Lung (tissue), 12 donors: ENCODE data around the gene NT5M. TPM values are rescaled to one million over a fixed set of nuclear protein-coding genes. Genes with fewer than 3 reads are reported as not detected.
"Not testable (repeated sequence)": the region's sequence is repeated elsewhere in the genome, so short reads cannot be mapped to it uniquely, and the experiment has no call there.

Experiments
- ATAC-seq: fragments of 200-7000 bp; cut with Tn5 transposase; one replicate; pipeline ENCODE4 v1.9.1; 2020; ENCODE audit warnings: moderate number of reproducible peaks; ENCODE audit not compliant: insufficient read depth, low FRiP score
- DNase-seq, 3 donors: peaks; one replicate each; pipeline ENCODE4 v3.0.0-alpha.2; 2013 to 2017
- H3K27ac ChIP-seq, 2 donors: one replicate each; pipeline ENCODE4 v1.5.1; 2013; ENCODE audit warnings: mild to moderate bottlenecking in 2 of 2, moderate library complexity in 2 of 2, control low read depth in 1 of 2, inconsistent platforms in 1 of 2, low read depth in 1 of 2, low read length in 1 of 2
- H3K27me3 ChIP-seq, 3 donors: one replicate each; pipeline ENCODE4 v1.5.1; 2013; ENCODE audit warnings: low read length in 2 of 3; ENCODE audit not compliant: control insufficient read depth in 3 of 3, insufficient read depth in 3 of 3
- H3K36me3 ChIP-seq, 4 donors: one replicate each; pipeline ENCODE4 v1.5.1; 2013; ENCODE audit warnings: low read length in 4 of 4, mild to moderate bottlenecking in 1 of 4, moderate library complexity in 1 of 4; ENCODE audit not compliant: control insufficient read depth in 4 of 4, insufficient read depth in 4 of 4
- H3K4me1 ChIP-seq, 5 donors: one replicate each; pipeline ENCODE4 v1.5.1; 2013; ENCODE audit warnings: low read length in 5 of 5, mild to moderate bottlenecking in 2 of 5, moderate library complexity in 1 of 5; ENCODE audit not compliant: control insufficient read depth in 5 of 5, insufficient read depth in 5 of 5
- H3K4me3 ChIP-seq: one replicate; pipeline ENCODE4 v1.5.1; 2013; ENCODE audit warnings: mild to moderate bottlenecking, control low read depth, moderate library complexity
- H3K9ac ChIP-seq, 2 donors: one replicate each; pipeline ENCODE4 v1.5.1; 2013; ENCODE audit warnings: low read length in 2 of 2, control low read depth in 1 of 2; ENCODE audit not compliant: insufficient read depth in 1 of 2
- H3K9me3 ChIP-seq, 4 donors: one replicate each; pipeline ENCODE4 v1.5.1; 2013; ENCODE audit warnings: low read length in 3 of 4, mild to moderate bottlenecking in 1 of 4, moderate library complexity in 1 of 4; ENCODE audit not compliant: control insufficient read depth in 4 of 4, insufficient read depth in 3 of 4
- WGBS, 2 donors: extraction: QIAGEN DNeasy Blood & Tissue Kit; methylation state at CpG; one replicate each; pipeline ENCODE4 v1.1.7; 2013; 5-methylcytosine and 5-hydroxymethylcytosine counted together
- polyA plus RNA-seq, 2 donors: library from polyadenylated mRNA; stranded (reverse); fragments of 200-250 nt; gene quantifications; one replicate each; pipeline ENCODE4 v1.2.1, GENCODE V29; 2013
- total RNA-seq, 2 donors: library from RNA; depleted of rRNA in 1 of 2; stranded (reverse); fragments of >200 nt in 1 of 2; gene quantifications; one replicate each; pipeline ENCODE4 v1.2.1, GENCODE V29; 2014 to 2021
- TF ChIP-seq, protein P1 (sequence below): IDR thresholded peaks from 2 replicates; pipeline ENCODE4 v1.5.1; 2012; ENCODE audit warnings: mild to moderate bottlenecking; ENCODE audit errors: control extremely low read depth, extremely low read depth
- donor health status: control.
- donor health status: control.
- donor health status: Bipolar disorder and iron deficiency.
- donor health status: healthy.
- donor health status: DM: yes; HTN: yes; CAD: no.

Gene NT5M
- total and polyA plus RNA-seq, 4 donors = 1.7 to 2.8 (median 2.1) TPM

DNA sequence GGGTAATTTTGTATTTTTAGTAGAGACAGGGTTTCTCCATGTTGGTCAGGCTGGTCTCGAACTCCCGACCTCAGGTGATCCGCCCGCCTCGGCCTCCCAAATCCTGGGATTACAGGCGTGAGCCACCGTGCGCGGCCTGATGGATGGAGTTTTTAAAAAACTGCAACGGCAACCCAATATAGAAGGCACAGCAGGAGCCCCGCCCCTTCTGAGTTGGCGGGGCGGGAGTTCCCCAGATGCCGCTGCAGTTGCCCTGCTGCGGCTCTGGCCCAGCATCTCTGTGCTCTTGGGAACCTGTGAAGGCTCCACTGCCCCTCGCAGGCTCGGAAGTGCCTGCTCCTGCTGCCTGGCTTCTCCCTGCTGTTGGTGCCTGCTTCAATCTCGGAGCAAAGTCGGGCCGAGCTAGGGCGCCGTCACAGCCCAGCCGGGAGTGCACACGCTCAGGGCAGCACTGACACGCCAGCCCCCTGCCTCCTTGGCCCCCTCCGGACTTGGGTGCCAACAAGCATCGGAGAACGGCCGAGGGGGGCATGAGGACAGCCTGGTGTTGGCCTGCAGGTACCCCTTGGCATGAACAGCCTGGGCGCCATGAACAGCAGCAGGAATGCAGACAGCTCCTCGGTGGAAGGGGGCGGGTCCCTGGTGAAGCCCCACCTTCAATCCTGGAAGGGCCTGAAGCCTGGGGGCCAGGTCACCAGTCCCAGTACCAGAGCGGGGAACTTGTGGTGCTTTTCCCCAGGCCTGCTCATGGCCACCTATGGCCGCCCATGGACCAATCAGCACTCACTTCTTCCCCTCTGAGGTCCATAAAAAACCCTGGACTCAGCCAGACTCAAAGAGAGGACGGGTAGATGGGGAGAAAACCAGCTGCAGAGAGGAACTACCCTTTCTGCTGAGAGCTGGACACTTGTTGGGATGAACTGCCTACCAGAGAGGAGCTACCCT lies 2.3 kb upstream of the NT5M start:
- H3K27me3 ChIP-seq = peaks cover 0 to 3% (median 0%) of the 10 kb centered on the region in 3 donors
- H3K9me3 ChIP-seq = no peaks in the 10 kb centered on the region
- no peak overlapping the region for H3K9ac ChIP-seq
- ATAC-seq (peak; percentile 15), DNase-seq (peak; percentile 37 to 55 (median 48))
- no peaks in the 10 kb centered on the region for H3K36me3 ChIP-seq
- 7 to 13% methylated on average over 34 to 35 of the region's 35 CpGs for WGBS, 2 donors
- H3K4me1 ChIP-seq = peaks cover 1 to 7% (median 4%) of the 10 kb centered on the region in 5 donors
- no peak overlapping the region for H3K27ac ChIP-seq
- no peak overlapping the region for H3K4me3 ChIP-seq
- TF ChIP-seq, protein P1, sequence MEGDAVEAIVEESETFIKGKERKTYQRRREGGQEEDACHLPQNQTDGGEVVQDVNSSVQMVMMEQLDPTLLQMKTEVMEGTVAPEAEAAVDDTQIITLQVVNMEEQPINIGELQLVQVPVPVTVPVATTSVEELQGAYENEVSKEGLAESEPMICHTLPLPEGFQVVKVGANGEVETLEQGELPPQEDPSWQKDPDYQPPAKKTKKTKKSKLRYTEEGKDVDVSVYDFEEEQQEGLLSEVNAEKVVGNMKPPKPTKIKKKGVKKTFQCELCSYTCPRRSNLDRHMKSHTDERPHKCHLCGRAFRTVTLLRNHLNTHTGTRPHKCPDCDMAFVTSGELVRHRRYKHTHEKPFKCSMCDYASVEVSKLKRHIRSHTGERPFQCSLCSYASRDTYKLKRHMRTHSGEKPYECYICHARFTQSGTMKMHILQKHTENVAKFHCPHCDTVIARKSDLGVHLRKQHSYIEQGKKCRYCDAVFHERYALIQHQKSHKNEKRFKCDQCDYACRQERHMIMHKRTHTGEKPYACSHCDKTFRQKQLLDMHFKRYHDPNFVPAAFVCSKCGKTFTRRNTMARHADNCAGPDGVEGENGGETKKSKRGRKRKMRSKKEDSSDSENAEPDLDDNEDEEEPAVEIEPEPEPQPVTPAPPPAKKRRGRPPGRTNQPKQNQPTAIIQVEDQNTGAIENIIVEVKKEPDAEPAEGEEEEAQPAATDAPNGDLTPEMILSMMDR = no peak

DNA sequence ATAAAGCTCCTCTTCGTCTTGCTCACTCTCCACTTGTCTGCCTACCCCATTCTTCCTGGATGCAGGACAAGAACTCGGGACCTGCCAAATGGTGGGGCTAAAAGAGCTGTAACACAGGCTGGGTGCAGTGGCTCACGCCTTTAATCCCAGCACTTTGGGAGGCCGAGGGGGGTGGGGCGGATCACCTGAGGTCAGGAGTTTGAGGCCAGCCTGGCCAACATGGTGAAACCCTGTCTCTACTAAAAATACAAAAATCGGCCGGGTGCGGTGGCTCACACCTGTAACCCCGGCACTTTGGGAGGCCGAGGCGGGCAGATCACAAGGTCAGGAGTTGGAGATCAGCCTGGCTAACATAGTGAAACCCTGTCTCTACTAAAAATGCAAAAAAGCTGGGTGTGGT lies 1.5 kb upstream of the NT5M start:
- WGBS, 2 donors = 91 to 94% methylated on average over 11 of the region's 11 CpGs
- H3K27ac ChIP-seq = not testable (repeated sequence)

DNA sequence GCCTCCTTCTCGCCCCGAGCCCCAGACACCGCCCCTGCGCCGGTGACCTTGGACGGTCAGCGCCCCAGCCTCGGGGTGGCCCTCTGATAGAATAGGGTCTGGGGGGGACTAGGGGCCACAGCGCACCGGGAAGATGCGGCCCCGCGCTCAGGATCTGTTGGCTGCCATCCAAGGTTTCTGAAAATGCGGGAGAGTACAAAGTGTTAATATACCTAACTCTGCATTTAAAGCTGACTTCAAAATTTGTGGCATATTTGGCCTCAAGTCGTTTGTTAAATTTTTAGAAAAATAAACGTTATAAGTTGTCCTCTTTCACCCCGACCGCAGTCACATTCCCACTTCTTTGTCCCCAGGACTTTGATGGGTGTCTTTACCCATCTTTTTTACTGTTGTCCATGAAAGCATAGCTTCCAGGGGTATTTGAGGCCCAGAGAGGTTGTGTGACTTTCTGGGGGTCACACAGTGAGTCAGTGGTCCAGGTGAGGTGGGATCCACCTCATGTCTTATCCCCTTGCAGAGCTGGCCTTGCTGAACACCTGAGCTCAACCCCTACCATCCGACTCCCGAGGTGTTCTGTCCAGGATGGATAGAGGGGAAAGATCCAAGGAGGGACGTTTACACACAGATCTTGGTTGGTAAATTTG lies 796 bp downstream of the NT5M start:
- Histone ChIP-seq H3K36me3 (no peaks in the 10 kb centered on the region), H3K9ac (no peak overlapping the region), H3K4me3 (peak overlapping the region; percentile 71), H3K27me3 (no peaks in the 10 kb centered on the region), H3K9me3 (no peaks in the 10 kb centered on the region), H3K27ac (peak overlapping the region in 1 of 2 donors; percentile 85), H3K4me1 (peaks cover 1 to 7% (median 4%) of the 10 kb centered on the region in 5 donors)
- no peak for DNase-seq
- 8 to 14% methylated on average over 21 of the region's 21 CpGs for WGBS, 2 donors
- ATAC-seq = no peak
- TF ChIP-seq, protein P1 = no peak

More for the DNA sequence above, 1.5 kb upstream of the NT5M start:
- H3K4me1 ChIP-seq, H3K36me3 ChIP-seq, H3K9me3 ChIP-seq, H3K4me3 ChIP-seq, H3K9ac ChIP-seq, H3K27me3 ChIP-seq, ATAC-seq, DNase-seq: not testable (repeated sequence)

DNA sequence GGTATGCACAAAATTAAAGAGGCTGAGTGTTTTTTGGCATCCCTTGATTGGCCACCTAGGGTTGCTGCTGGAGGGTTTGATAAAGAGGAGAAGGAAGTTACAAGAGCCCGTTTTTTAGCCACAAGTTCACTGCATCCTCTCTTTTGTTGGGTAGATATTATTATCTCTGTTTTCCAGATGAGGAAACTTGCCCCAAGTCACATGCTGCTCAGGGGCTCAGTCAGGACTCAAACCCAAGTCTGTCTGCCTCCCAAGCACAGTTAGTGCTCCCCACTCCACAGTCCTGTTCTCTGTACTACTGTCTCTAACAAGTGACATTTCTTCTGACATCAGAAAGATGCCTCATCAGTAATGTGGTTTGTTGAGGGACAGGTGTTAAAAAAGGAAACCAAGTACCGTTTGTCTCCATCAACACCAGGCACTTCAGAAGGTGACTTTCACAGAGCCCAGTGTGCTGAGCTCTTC lies 1.4 kb downstream of the NT5M start:
- H3K4me3 ChIP-seq = no peak overlapping the region
- no peak overlapping the region for H3K27ac ChIP-seq
- WGBS, 2 donors = 26 to 45% methylated on average over 2 of the region's 2 CpGs

More for the DNA sequence above, 1.4 kb downstream of the NT5M start:
- no peak for DNase-seq
- ATAC-seq = no peak
- H3K9me3 ChIP-seq = no peaks in the 10 kb centered on the region
- H3K4me1 ChIP-seq = peaks cover 1 to 7% (median 4%) of the 10 kb centered on the region in 5 donors
- no peaks in the 10 kb centered on the region for H3K27me3 ChIP-seq
- H3K36me3 ChIP-seq = no peaks in the 10 kb centered on the region
- peak overlapping the region in 1 of 2 donors; percentile 19 for H3K9ac ChIP-seq
- TF ChIP-seq, protein P1 = no peak
